Osteoblast (primary cell): ENCODE data around the gene GFRA1. TPM values are rescaled to one million over a fixed set of nuclear protein-coding genes. Genes with fewer than 3 reads are reported as not detected.

ENCODE experiments used
- DNase-seq: peaks from one replicate; pipeline ENCODE4 v3.0.0; 2011; ENCODE audit warnings: low spot score, mixed read lengths; ENCODE audit not compliant: insufficient read length; ENCODE audit errors: missing footprints
- H2AFZ ChIP-seq: 2 replicates; pipeline ENCODE4 v1.6.0; 2011; ENCODE audit warnings: mild to moderate bottlenecking, low read length
- H3K27ac ChIP-seq: 2 replicates; pipeline ENCODE4 v1.5.1; 2011; ENCODE audit warnings: mild to moderate bottlenecking, low read depth, low read length, moderate library complexity
- H3K27me3 ChIP-seq: 2 replicates; pipeline ENCODE4 v1.6.0; 2012; ENCODE audit warnings: mild to moderate bottlenecking, control low read depth, inconsistent platforms, low read length, moderate library complexity; ENCODE audit not compliant: insufficient read depth
- H3K36me3 ChIP-seq: 2 replicates; pipeline ENCODE4 v1.5.1; 2011; ENCODE audit warnings: mild to moderate bottlenecking, low read length, control low read depth, moderate library complexity; ENCODE audit not compliant: insufficient read depth
- H3K4me1 ChIP-seq: 2 replicates; pipeline ENCODE4 v1.5.1; 2011; ENCODE audit warnings: mild to moderate bottlenecking, low read length, control low read depth, moderate library complexity; ENCODE audit not compliant: insufficient read depth
- H3K4me2 ChIP-seq: 2 replicates; pipeline ENCODE4 v1.6.0; 2011; ENCODE audit warnings: mild to moderate bottlenecking, low read length; ENCODE audit not compliant: insufficient read depth
- H3K4me3 ChIP-seq: fragments of 200-600 bp; sonication (generic); 3 replicates; pipeline ENCODE4 v1.5.1; 2012; ENCODE audit warnings: mild to moderate bottlenecking, low read length, inconsistent platforms; ENCODE audit not compliant: insufficient read depth
- H3K79me2 ChIP-seq: 2 replicates; pipeline ENCODE4 v1.6.0; 2012; ENCODE audit warnings: mild to moderate bottlenecking, low read length, control low read depth, inconsistent platforms; ENCODE audit not compliant: insufficient read depth
- H3K9me3 ChIP-seq: 2 replicates; pipeline ENCODE4 v1.5.1; 2011; ENCODE audit warnings: low read depth, low read length, control low read depth
- H4K20me1 ChIP-seq: 2 replicates; pipeline ENCODE4 v1.6.0; 2012; ENCODE audit warnings: mild to moderate bottlenecking, low read length, control low read depth; ENCODE audit not compliant: insufficient read depth
- CTCF ChIP-seq: IDR thresholded peaks from 2 replicates; pipeline ENCODE4 v1.5.1; 2011; ENCODE audit warnings: mild to moderate bottlenecking, low read depth, low read length, moderate library complexity; ENCODE audit errors: extremely low read depth
- total RNA-seq: library from RNA; depleted of rRNA; stranded (reverse); fragments of >200 nt; gene quantifications from 2 replicates; pipeline ENCODE4 v1.2.3, GENCODE V29; 2012

GFRA1 gene
- total RNA-seq, 1 donor: 76.0 TPM

- H3K27ac ChIP-seq: no peak overlapping the region
- DNase-seq: no peak
- H3K4me1 ChIP-seq: no peaks in the 10 kb centered on the region
- no peak overlapping the region for H3K4me2 ChIP-seq
- no peaks in the 10 kb centered on the region for H3K9me3 ChIP-seq
- no peaks in the 10 kb centered on the region for H3K27me3 ChIP-seq
- no peak overlapping the region for H2AFZ ChIP-seq
- no peak overlapping the region for H3K4me3 ChIP-seq
- H3K36me3 ChIP-seq: no peaks in the 10 kb centered on the region
- H3K79me2 ChIP-seq: no peaks in the 10 kb centered on the region
- H4K20me1 ChIP-seq: no peaks in the 10 kb centered on the region
- TF ChIP-seq CTCF: no peak
These were observed 139.4 kb downstream of the GFRA1 start for GRCh38 chr10:116133634-116134033.

- H3K36me3 ChIP-seq: no peaks in the 10 kb centered on the region
- no peak overlapping the region for H3K27ac ChIP-seq
- H3K4me3 ChIP-seq: no peak overlapping the region
- no peak for TF ChIP-seq CTCF
- no peaks in the 10 kb centered on the region for H3K4me1 ChIP-seq
- no peaks in the 10 kb centered on the region for H3K27me3 ChIP-seq
- no peaks in the 10 kb centered on the region for H4K20me1 ChIP-seq
- no peaks in the 10 kb centered on the region for H3K9me3 ChIP-seq
- H2AFZ ChIP-seq: no peak overlapping the region
- H3K4me2 ChIP-seq: no peak overlapping the region
- DNase-seq: no peak
- H3K79me2 ChIP-seq: no peaks in the 10 kb centered on the region
These were observed 140.1 kb downstream of the GFRA1 start for GRCh38 chr10:116132780-116133399.

GRCh38 chr10:116130006-116130405 lies 143.0 kb downstream of the GFRA1 start:
- H3K27ac ChIP-seq: no peak overlapping the region
- no peaks in the 10 kb centered on the region for H3K4me1 ChIP-seq
- TF ChIP-seq CTCF: no peak
- H4K20me1 ChIP-seq: no peaks in the 10 kb centered on the region
- H3K4me3 ChIP-seq: no peak overlapping the region
- no peak for DNase-seq
- no peaks in the 10 kb centered on the region for H3K79me2 ChIP-seq
- no peak overlapping the region for H3K4me2 ChIP-seq
- H3K36me3 ChIP-seq: no peaks in the 10 kb centered on the region
- no peaks in the 10 kb centered on the region for H3K9me3 ChIP-seq
- H3K27me3 ChIP-seq: no peaks in the 10 kb centered on the region
- H2AFZ ChIP-seq: no peak overlapping the region

GRCh38 chr10:116126954-116127695 lies 145.9 kb downstream of the GFRA1 start:
- no peak overlapping the region for H3K4me3 ChIP-seq
- no peaks in the 10 kb centered on the region for H3K36me3 ChIP-seq
- no peaks in the 10 kb centered on the region for H3K79me2 ChIP-seq
- H3K27me3 ChIP-seq: no peaks in the 10 kb centered on the region
- H2AFZ ChIP-seq: no peak overlapping the region
- no peak for TF ChIP-seq CTCF
- no peak overlapping the region for H3K27ac ChIP-seq
- H3K4me1 ChIP-seq: no peaks in the 10 kb centered on the region
- no peak overlapping the region for H3K4me2 ChIP-seq
- H3K9me3 ChIP-seq: no peaks in the 10 kb centered on the region
- no peak for DNase-seq
- no peaks in the 10 kb centered on the region for H4K20me1 ChIP-seq
